AG09309 (cell line): ENCODE results near the gene PRKCQ.

Source experiments
- DNase-seq: peaks from one replicate; pipeline ENCODE4 v3.0.0-alpha.2; 2010; ENCODE audit warnings: low read depth
- H3K4me3 ChIP-seq: 2 replicates; pipeline ENCODE4 v1.5.1; 2011; ENCODE audit warnings: mild to moderate bottlenecking, low read depth, low read length, moderate library complexity; ENCODE audit not compliant: control insufficient read depth
- TF ChIP-seq, protein P1 (sequence below): IDR thresholded peaks from 2 replicates; pipeline ENCODE4 v1.5.1; 2011; ENCODE audit warnings: mild to moderate bottlenecking, low read depth, low read length, inconsistent platforms; ENCODE audit not compliant: insufficient read depth, control insufficient read depth; ENCODE audit errors: missing control alignments

PRKCQ gene

DNA sequence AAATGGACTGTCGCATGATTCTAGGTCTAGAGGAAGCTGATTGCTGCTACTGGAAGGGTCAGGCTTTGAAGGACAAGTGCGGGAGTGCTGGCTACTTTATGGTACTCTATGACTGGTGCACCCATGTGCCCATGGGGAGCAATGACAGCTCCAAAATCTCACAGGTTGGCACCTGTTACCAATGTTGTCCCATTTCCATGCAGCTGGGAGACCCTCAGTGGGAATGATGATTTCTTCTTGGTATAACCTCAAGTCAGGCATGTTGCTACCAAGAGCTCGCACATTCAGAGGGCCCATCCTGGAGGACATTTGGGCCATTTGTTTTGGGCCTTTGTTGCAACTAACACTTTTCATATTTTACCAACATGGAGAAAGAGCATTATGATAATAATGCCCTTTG is 174.4 kb downstream of the PRKCQ start:
- H3K4me3 ChIP-seq: no peak overlapping the region
- TF ChIP-seq, protein P1, sequence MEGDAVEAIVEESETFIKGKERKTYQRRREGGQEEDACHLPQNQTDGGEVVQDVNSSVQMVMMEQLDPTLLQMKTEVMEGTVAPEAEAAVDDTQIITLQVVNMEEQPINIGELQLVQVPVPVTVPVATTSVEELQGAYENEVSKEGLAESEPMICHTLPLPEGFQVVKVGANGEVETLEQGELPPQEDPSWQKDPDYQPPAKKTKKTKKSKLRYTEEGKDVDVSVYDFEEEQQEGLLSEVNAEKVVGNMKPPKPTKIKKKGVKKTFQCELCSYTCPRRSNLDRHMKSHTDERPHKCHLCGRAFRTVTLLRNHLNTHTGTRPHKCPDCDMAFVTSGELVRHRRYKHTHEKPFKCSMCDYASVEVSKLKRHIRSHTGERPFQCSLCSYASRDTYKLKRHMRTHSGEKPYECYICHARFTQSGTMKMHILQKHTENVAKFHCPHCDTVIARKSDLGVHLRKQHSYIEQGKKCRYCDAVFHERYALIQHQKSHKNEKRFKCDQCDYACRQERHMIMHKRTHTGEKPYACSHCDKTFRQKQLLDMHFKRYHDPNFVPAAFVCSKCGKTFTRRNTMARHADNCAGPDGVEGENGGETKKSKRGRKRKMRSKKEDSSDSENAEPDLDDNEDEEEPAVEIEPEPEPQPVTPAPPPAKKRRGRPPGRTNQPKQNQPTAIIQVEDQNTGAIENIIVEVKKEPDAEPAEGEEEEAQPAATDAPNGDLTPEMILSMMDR: no peak
- DNase-seq: no peak

DNA sequence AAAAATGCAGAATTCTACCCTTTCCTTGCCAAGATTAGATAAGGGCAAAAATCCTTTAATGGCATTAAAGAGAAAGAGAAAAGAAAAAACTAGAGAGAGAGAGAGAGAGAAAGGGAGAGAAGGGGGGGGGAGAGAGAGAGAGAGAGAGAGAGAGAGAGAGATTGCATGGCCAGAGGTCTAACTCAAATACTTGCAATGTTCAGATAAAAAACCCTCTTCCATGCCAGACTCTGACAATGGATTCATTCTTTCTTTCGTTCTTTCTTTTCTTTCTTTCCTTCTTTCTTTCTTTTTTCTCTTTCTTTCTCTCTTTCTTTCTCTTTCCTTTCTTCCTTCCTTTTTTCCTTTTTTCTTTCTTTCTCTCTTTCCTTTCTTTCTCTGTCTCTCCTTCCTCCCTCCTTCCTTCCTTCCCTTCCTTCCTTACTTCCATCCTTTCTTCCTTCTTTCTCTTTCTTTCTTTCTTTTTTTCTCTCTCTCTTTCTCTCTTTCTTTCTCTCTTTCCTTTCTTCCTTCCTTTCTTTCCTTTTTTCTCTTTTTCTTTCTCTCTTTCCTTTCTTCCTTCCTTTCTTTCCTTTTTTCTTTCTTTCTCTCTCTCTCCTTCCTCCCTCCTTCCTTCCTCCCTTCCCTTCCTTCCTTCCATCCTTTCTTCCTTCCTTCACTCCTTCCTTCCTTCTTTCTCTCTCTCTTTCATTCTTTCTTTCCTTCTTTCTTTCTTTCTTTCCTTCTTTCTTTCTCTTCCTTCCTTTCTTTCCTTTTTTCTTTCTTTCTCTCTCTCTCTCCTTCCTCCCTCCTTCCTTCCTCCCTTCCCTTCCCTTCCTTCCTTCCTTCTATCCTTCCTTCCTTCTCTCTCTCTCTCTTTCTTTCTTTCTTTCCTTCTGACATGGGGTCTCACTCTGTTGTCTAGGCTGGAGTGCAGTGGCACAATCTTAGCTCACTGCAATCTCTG is 175.7 kb downstream of the PRKCQ start:
- TF ChIP-seq, protein P1: no peak
- no peak for DNase-seq
- no peak overlapping the region for H3K4me3 ChIP-seq

DNA sequence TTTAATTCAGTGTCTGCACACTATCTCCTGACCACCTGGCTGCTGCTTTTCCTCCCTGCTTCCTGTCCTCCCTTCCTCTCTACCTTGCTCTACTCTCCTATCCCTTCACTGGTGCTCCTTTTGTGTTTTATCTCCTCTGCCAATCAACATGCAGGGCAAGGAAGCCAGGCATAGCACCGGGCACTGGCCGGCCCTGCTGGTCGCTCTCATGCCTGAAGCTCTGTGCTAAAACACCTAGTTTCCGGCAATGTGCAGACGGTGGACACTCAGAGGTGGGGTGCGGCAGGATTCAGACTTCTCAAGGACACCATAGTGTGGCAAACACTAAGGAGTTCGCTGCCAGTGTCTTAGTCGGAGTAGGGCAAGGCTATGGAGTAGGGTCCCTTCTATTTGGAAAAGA is 177.1 kb downstream of the PRKCQ start:
- TF ChIP-seq, protein P1: no peak
- DNase-seq: no peak
- no peak overlapping the region for H3K4me3 ChIP-seq

DNA sequence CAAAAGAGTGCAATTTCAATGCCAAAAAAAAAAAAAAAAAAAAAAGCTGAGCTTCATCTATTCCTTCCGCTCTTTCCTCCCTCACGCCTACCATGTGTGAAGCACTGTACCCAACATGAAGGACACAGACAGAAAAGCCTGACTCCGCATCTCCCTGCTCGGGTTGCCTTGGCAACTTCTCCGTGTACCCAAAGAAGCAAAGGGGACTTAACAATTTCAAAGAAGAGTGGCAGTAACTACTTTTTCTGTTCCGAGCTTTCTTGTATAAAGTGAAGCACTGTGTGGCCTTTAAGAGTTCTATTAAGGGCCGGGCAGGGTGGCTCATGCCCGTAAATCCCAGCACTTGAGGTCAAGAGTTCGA is 177.7 kb downstream of the PRKCQ start:
- DNase-seq: no peak
- TF ChIP-seq, protein P1: no peak

DNA sequence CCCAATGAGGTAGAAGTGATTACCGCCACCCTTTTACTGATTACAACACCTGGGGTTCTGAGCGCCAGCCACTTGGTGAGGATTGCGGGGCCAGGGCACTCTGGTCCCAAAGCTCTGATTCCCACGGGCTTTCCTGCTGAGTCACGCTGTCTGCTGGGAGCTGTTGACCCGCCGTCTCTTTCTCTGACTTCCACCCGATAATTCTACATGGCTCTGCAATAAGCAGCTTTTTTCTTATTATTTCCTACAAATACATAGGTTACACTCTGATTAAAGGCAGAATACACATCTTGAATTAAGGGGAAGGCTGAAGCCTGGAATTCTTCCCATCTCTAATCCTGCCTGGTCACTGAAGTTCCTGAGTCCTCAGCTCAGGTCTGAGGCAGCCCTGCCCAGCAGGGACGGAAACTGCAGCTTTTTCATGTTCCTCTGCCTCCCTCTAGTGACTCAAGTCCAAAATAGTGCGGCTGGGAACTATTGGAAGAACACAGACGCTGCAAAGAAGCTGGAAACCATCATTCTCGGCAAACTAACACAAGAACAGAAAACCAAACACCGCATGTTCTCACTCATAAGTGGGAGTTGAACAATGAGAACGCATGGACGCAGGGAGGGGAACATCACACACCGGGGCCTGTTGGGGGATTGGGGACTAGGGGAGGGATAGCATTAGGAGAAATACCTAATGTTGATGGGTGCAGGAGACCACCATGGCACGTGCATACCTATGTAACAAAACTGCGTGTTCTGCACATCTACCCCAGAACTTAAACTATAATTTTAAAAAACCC is 178.3 kb downstream of the PRKCQ start:
- peak; percentile 76 for DNase-seq
- H3K4me3 ChIP-seq: peak overlapping the region; percentile 33
- TF ChIP-seq, protein P1: peak; percentile 81

More for the DNA sequence above, 177.7 kb downstream of the PRKCQ start:
- H3K4me3 ChIP-seq: no peak overlapping the region

DNA sequence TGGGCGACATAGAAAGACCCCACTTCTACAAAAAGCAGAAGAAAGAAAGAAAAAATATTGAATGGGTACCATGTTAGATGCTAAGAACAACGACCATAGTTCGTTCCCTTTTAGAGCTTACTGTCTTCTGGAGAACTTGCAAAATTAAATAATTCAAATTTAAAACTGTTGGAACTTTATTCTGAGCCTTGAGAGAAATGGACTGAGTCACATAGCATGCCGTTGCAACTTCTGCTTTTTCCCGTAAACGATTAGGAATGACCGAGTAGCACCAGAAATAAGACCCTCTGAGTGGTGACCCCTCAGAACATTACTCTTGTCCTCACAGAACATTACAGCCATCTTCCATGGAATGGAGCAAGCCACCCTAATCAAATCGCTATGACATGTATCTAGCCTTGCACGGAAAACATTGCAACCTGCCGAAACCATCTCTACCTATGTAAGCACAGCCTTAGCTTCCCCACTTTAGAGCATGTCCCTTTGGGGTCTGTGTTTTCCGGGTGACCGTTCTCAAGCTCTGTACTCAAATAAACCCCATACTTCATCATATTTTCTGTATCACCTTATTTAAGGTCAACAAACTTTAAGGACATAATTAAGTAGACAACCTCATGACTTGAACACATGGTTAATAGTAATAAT is 179.1 kb downstream of the PRKCQ start:
- no peak overlapping the region for H3K4me3 ChIP-seq
- TF ChIP-seq, protein P1: no peak
- no peak for DNase-seq
